Gastrocnemius medialis (tissue), 4 donors: Measurements from ENCODE around the gene MSI2. TPM values are rescaled to one million over a fixed set of nuclear protein-coding genes. Genes with fewer than 3 reads are reported as not detected.

Source experiments
- ATAC-seq, 2 donors: fragments of 150-250 bp; one replicate each; pipeline ENCODE4 v1.9.1; 2016
- DNase-seq, 2 donors: peaks; one replicate each; pipeline ENCODE4 v3.0.0-alpha.2; 2019
- H3K27ac ChIP-seq, 4 donors: fragments of 200-600 bp; sonication (generic); 1 replicate in 1 of 4; 2 replicates in 3 of 4; pipeline ENCODE4 v1.5.1; 2016 to 2018; ENCODE audit warnings: mild to moderate bottlenecking in 2 of 4, moderate library complexity in 1 of 4
- H3K27me3 ChIP-seq, 3 donors: fragments of 200-600 bp; sonication (generic) in 2 of 3; 1 replicate in 1 of 3; 2 replicates in 2 of 3; pipeline versions ENCODE4 v1.5.1 to v1.6.0; 2016 to 2019; ENCODE audit warnings: mild to moderate bottlenecking in 1 of 3, moderate library complexity in 1 of 3
- H3K36me3 ChIP-seq, 2 donors: fragments of 200-600 bp; sonication (generic) in 1 of 2; one replicate each; pipeline ENCODE4 v1.5.1; 2017 to 2018
- H3K4me1 ChIP-seq, 2 donors: fragments of 200-600 bp; sonication (generic) in 1 of 2; one replicate each; pipeline ENCODE4 v1.5.1; 2016 to 2017; ENCODE audit warnings: mild to moderate bottlenecking in 2 of 2
- H3K4me3 ChIP-seq, 4 donors: fragments of 200-600 bp; sonication (generic) in 3 of 4; 1 replicate in 1 of 4; 2 replicates in 3 of 4; pipeline ENCODE4 v1.5.1; 2016 to 2019; ENCODE audit warnings: mild to moderate bottlenecking in 2 of 4
- H3K9me3 ChIP-seq, 3 donors: fragments of 200-600 bp; sonication (generic) in 2 of 3; 1 replicate in 1 of 3; 2 replicates in 2 of 3; pipeline ENCODE4 v1.5.1; 2016 to 2019
- CTCF ChIP-seq, 5 experiments: fragments of 450-650 bp in 3 of 5; fragments of 200-600 bp in 2 of 5; sonication (generic) in 2 of 5; IDR thresholded peaks in 4 of 5; conservative IDR thresholded peaks in 1 of 5; 1 replicate in 4 of 5; 2 replicates in 1 of 5; pipeline ENCODE4 v1.5.1; 2016 to 2019; ENCODE audit warnings: antibody characterized with exemption in 5 of 5, mild to moderate bottlenecking in 3 of 5, moderate library complexity in 3 of 5
- POLR2A ChIP-seq, 2 donors: fragments of 450-650 bp; IDR thresholded peaks; one replicate each; pipeline ENCODE4 v1.6.1; 2017; ENCODE audit warnings: antibody characterized with exemption in 2 of 2, mild to moderate bottlenecking in 2 of 2, moderate library complexity in 2 of 2
- in situ Hi-C, 4 donors: fragments of 200-750 bp; cut with MboI; loops; one replicate each; pipeline versions ENCODE4 v1.15.0 to v1.8.0; 2017; ENCODE audit warnings: low sequenced_read_pairs in 4 of 4
- intact Hi-C: fragments of 100-400 bp; cut with DNase I; formaldehyde crosslinking; loops from one replicate; pipeline ENCODE4 v1.15.1; 2023; ENCODE audit warnings: low total_unique reads
- total RNA-seq, 4 donors: library from RNA; depleted of rRNA; stranded (reverse); fragments of >200 nt; gene quantifications; one replicate each; pipeline versions ENCODE4 v1.1.0 to v1.2.3, GENCODE V29; 2016

MSI2 gene
- total RNA-seq, 4 donors from 2014 or later = 33.1 to 66.2 (median 48.5) TPM

GRCh38 chr17:57636985-57637665 lies 380.8 kb downstream of the MSI2 start:
- DNase-seq (no peak), ATAC-seq (no peak)
- Histone ChIP-seq H3K27ac (no peak overlapping the region), H3K9me3 (no peaks in the 10 kb centered on the region), H3K27me3 (no peaks in the 10 kb centered on the region), H3K36me3 (no peaks in the 10 kb centered on the region), H3K4me3 (no peak overlapping the region), H3K4me1 (no peaks in the 10 kb centered on the region)
- intact Hi-C loops = no loop called here
- no peak for TF ChIP-seq POLR2A (IDR thresholded peaks at IDR 0.05)
- TF ChIP-seq CTCF (IDR thresholded peaks at IDR 0.05 in 4 of 5, conservative IDR thresholded peaks at IDR 0.05 in 1 of 5) = no peak
- in situ Hi-C loops = no loop called here

GRCh38 chr17:57637666-57638010 lies 381.3 kb downstream of the MSI2 start:
- no peak overlapping the region for H3K27ac ChIP-seq
- no peaks in the 10 kb centered on the region for H3K4me1 ChIP-seq
- H3K9me3 ChIP-seq = no peaks in the 10 kb centered on the region
- DNase-seq (no peak), ATAC-seq (no peak)
- H3K4me3 ChIP-seq = no peak overlapping the region
- TF ChIP-seq POLR2A (IDR thresholded peaks at IDR 0.05) (no peak), CTCF (IDR thresholded peaks at IDR 0.05 in 4 of 5, conservative IDR thresholded peaks at IDR 0.05 in 1 of 5) (no peak)
- H3K36me3 ChIP-seq = no peaks in the 10 kb centered on the region
- in situ Hi-C loops (no loop called here), intact Hi-C loops (no loop called here)
- H3K27me3 ChIP-seq = no peaks in the 10 kb centered on the region

DNA sequence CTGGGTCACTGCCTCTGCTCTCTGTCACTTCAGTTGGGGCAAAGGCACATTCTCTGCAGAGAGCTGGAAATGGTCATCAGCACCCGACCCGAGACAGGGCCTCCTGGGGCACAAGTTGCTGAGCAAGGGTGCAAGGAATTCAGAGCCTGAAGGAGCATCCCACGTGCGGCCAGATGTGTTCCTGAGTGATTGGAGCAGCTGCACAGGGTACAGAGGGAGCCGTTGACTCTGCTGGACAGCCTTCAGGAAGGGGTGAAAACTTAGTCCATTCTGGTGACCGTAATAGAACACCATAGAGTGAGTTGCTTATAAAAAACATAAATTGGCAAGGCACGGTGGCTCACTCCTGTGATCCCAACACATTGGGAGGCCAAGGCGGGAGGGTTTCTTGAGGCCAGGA lies 382.0 kb downstream of the MSI2 start:
- ATAC-seq (no peak), DNase-seq (no peak)
- H3K27me3 ChIP-seq = no peaks in the 10 kb centered on the region
- in situ Hi-C loops (no loop called here), intact Hi-C loops (no loop called here)
- H3K36me3 ChIP-seq = no peaks in the 10 kb centered on the region
- H3K4me3 ChIP-seq = no peak overlapping the region
- TF ChIP-seq CTCF (IDR thresholded peaks at IDR 0.05 in 4 of 5, conservative IDR thresholded peaks at IDR 0.05 in 1 of 5) (no peak), POLR2A (IDR thresholded peaks at IDR 0.05) (no peak)
- no peaks in the 10 kb centered on the region for H3K9me3 ChIP-seq
- no peak overlapping the region for H3K27ac ChIP-seq
- no peaks in the 10 kb centered on the region for H3K4me1 ChIP-seq

DNA sequence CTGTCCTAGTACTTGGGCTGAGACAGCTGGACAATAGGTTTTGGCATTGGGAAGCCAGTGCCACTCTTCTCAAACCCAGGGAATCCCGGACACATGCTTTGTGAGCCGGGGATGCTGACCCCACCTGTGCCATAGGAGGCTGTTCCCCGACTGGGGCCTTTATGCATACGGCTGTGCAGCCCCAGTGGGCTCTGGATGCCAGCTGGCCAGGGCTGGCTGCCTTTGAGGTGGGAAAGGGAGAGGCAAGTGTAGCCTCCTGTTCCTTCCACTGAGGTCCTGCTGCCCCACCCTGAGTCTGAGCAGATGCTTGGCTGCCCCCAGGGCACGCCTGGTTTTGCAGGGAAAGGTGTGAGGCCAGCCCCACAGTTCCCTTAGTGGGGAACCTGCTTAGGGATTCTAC lies 383.1 kb downstream of the MSI2 start:
- H3K27me3 ChIP-seq = no peaks in the 10 kb centered on the region
- DNase-seq (no peak), ATAC-seq (no peak)
- H3K4me1 ChIP-seq = no peaks in the 10 kb centered on the region
- in situ Hi-C loops = no loop called here
- no peaks in the 10 kb centered on the region for H3K9me3 ChIP-seq
- no peak overlapping the region for H3K4me3 ChIP-seq
- TF ChIP-seq POLR2A (IDR thresholded peaks at IDR 0.05) (no peak), CTCF (IDR thresholded peaks at IDR 0.05 in 4 of 5, conservative IDR thresholded peaks at IDR 0.05 in 1 of 5) (no peak)
- H3K27ac ChIP-seq = no peak overlapping the region
- H3K36me3 ChIP-seq = no peaks in the 10 kb centered on the region
- intact Hi-C loops = no loop called here

- Histone ChIP-seq H3K4me1 (no peaks in the 10 kb centered on the region), H3K4me3 (no peak overlapping the region), H3K36me3 (no peaks in the 10 kb centered on the region), H3K9me3 (no peaks in the 10 kb centered on the region), H3K27me3 (no peaks in the 10 kb centered on the region), H3K27ac (no peak overlapping the region)
- no peak for TF ChIP-seq CTCF (IDR thresholded peaks at IDR 0.05 in 4 of 5, conservative IDR thresholded peaks at IDR 0.05 in 1 of 5)
- no peak for TF ChIP-seq POLR2A (IDR thresholded peaks at IDR 0.05)
- ATAC-seq = no peak
- in situ Hi-C loops = no loop called here
- DNase-seq = no peak
- intact Hi-C loops = no loop called here
Observed at GRCh38 chr17:57640079-57640478, 383.8 kb downstream of the MSI2 start.
